HG03457 (cell line): ENCODE data around the gene ADGRG2.
A peak's percentile ranks its signal among the peaks of the same experiment; 100 is the strongest.
"Not testable (repeated sequence)": the region's sequence is repeated elsewhere in the genome, so short reads cannot be mapped to it uniquely, and the experiment has no call there.

Experiments
- ATAC-seq: cut with Tn5 transposase; IDR thresholded peaks from one replicate; pipeline ENCODE4 v1.9.1; 2021; ENCODE audit warnings: moderate number of reproducible peaks; ENCODE audit not compliant: unreplicated experiment

The ADGRG2 gene

GRCh38 chrX:19007868-19008267, 114.4 kb downstream of the ADGRG2 start:
- no peak for ATAC-seq

- no peak for ATAC-seq
Observed at GRCh38 chrX:19007011-19007410, 115.3 kb downstream of the ADGRG2 start.

- ATAC-seq = no peak
Observed at GRCh38 chrX:19005909-19006308, 116.4 kb downstream of the ADGRG2 start.

- no peak for ATAC-seq
Observed at GRCh38 chrX:19003756-19004155, 118.5 kb downstream of the ADGRG2 start.

- ATAC-seq = no peak
Observed at GRCh38 chrX:18998653-18999052, 123.6 kb downstream of the ADGRG2 start.

GRCh38 chrX:18997916-18998315, 124.4 kb downstream of the ADGRG2 start:
- ATAC-seq = no peak

- ATAC-seq = no peak
Observed at GRCh38 chrX:18996536-18996935, 125.7 kb downstream of the ADGRG2 start.

GRCh38 chrX:18995221-18995620, 127.0 kb downstream of the ADGRG2 start:
- ATAC-seq = no peak

GRCh38 chrX:18994713-18995112, 127.6 kb downstream of the ADGRG2 start:
- ATAC-seq = no peak

- no peak for ATAC-seq
Observed at GRCh38 chrX:18992829-18993228, 129.4 kb downstream of the ADGRG2 start.

- ATAC-seq = no peak
Observed at GRCh38 chrX:18985186-18985435, 137.2 kb downstream of the ADGRG2 start.

- ATAC-seq = peak; percentile 78
Observed at GRCh38 chrX:18984381-18985185, 137.7 kb downstream of the ADGRG2 start.

GRCh38 chrX:18983666-18984380, 138.4 kb downstream of the ADGRG2 start, which contains the start of gene PHKA2:
TSS of gene PHKA2 (minus strand) at chrX:18984114. CDS start at chrX:18983932, 182 bp downstream.
- ATAC-seq = peak; percentile 33

GRCh38 chrX:18981124-18981807, 141.0 kb downstream of the ADGRG2 start:
- ATAC-seq = no peak

- ATAC-seq = not testable (repeated sequence)
Observed at GRCh38 chrX:18980262-18980661, 142.0 kb downstream of the ADGRG2 start.

GRCh38 chrX:18974993-18975392, 147.3 kb downstream of the ADGRG2 start:
- ATAC-seq = no peak

- no peak for ATAC-seq
Observed at GRCh38 chrX:18973527-18974192, 148.6 kb downstream of the ADGRG2 start.

GRCh38 chrX:18971506-18971905, 150.8 kb downstream of the ADGRG2 start:
- no peak for ATAC-seq

- no peak for ATAC-seq
Observed at GRCh38 chrX:18970465-18970864, 151.8 kb downstream of the ADGRG2 start.

- no peak for ATAC-seq
Observed at GRCh38 chrX:18966624-18967023, 155.6 kb downstream of the ADGRG2 start.

- ATAC-seq = no peak
Observed at GRCh38 chrX:18964901-18965300, 157.4 kb downstream of the ADGRG2 start.
